ENCODE results near the gene FOXC1. TPM values are rescaled to one million over a fixed set of nuclear protein-coding genes. Genes with fewer than 3 reads are reported as not detected.

Gene FOXC1
- total RNA-seq, 1 donor from 2014 or later = 3.3 TPM

- no peaks in the 10 kb centered on the region for H3K4me1 Mint-ChIP-seq (ENCODE audit: low read depth, unreplicated experiment)
- DNase-seq = no peak
- no peak for TF ChIP-seq CTCF (IDR thresholded peaks at IDR 0.05; ENCODE audit: partially characterized antibody, unreplicated experiment)
- H3K36me3 Mint-ChIP-seq (ENCODE audit: unreplicated experiment) = no peaks in the 10 kb centered on the region
- H3K27ac Mint-ChIP-seq (ENCODE audit: unreplicated experiment) = no peak overlapping the region
- H3K4me3 Mint-ChIP-seq (ENCODE audit: unreplicated experiment) = no peak overlapping the region
- peaks cover 4% of the 10 kb centered on the region for H3K27me3 Mint-ChIP-seq (ENCODE audit: unreplicated experiment)
- H3K9me3 Mint-ChIP-seq (ENCODE audit: unreplicated experiment) = peaks cover 1% of the 10 kb centered on the region
Measured at GRCh38 chr6:1591243-1591642, 18.5 kb upstream of the FOXC1 start.

DNA sequence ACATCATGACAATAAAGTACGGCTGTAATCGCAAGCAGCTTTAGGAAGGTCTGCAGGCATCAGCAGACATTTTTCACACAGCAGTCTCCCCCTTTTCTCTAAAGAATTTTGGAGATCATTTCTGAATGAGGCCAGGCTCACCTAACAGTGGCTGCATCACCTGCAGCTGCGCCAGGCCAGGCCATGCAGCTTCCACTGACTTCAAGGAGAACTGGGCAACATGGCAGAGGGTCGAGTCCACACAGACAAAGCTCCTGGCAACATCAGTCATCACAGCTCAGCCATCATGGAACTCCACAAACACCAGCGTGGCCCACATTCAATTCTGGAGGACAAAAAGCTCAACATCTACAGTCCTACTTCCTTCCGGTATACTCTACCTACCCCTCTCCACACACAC is 17.8 kb upstream of the FOXC1 start:
- H3K9me3 Mint-ChIP-seq (ENCODE audit: unreplicated experiment) = peaks cover 1% of the 10 kb centered on the region
- H3K27ac Mint-ChIP-seq (ENCODE audit: unreplicated experiment) = no peak overlapping the region
- peaks cover 2% of the 10 kb centered on the region for H3K4me1 Mint-ChIP-seq (ENCODE audit: low read depth, unreplicated experiment)
- H3K4me3 Mint-ChIP-seq (ENCODE audit: unreplicated experiment) = no peak overlapping the region
- no peak for DNase-seq
- no peak for TF ChIP-seq CTCF (IDR thresholded peaks at IDR 0.05; ENCODE audit: partially characterized antibody, unreplicated experiment)
- no peaks in the 10 kb centered on the region for H3K36me3 Mint-ChIP-seq (ENCODE audit: unreplicated experiment)
- peaks cover 5% of the 10 kb centered on the region for H3K27me3 Mint-ChIP-seq (ENCODE audit: unreplicated experiment)

- Mint-ChIP-seq H3K27me3 (ENCODE audit: unreplicated experiment) (peaks cover 6% of the 10 kb centered on the region), H3K4me3 (ENCODE audit: unreplicated experiment) (no peak overlapping the region), H3K4me1 (ENCODE audit: low read depth, unreplicated experiment) (peaks cover 5% of the 10 kb centered on the region), H3K27ac (ENCODE audit: unreplicated experiment) (no peak overlapping the region), H3K36me3 (ENCODE audit: unreplicated experiment) (no peaks in the 10 kb centered on the region), H3K9me3 (ENCODE audit: unreplicated experiment) (peaks cover 1% of the 10 kb centered on the region)
- no peak for TF ChIP-seq CTCF (IDR thresholded peaks at IDR 0.05; ENCODE audit: partially characterized antibody, unreplicated experiment)
- no peak for DNase-seq
Measured at GRCh38 chr6:1592852-1593251, 16.9 kb upstream of the FOXC1 start.

- no peaks in the 10 kb centered on the region for H3K36me3 Mint-ChIP-seq (ENCODE audit: unreplicated experiment)
- no peak for DNase-seq
- no peak for TF ChIP-seq CTCF (IDR thresholded peaks at IDR 0.05; ENCODE audit: partially characterized antibody, unreplicated experiment)
- peaks cover 5% of the 10 kb centered on the region for H3K4me1 Mint-ChIP-seq (ENCODE audit: low read depth, unreplicated experiment)
- no peak overlapping the region for H3K27ac Mint-ChIP-seq (ENCODE audit: unreplicated experiment)
- peaks cover 6% of the 10 kb centered on the region for H3K27me3 Mint-ChIP-seq (ENCODE audit: unreplicated experiment)
- no peak overlapping the region for H3K4me3 Mint-ChIP-seq (ENCODE audit: unreplicated experiment)
- H3K9me3 Mint-ChIP-seq (ENCODE audit: unreplicated experiment) = peaks cover 1% of the 10 kb centered on the region
Measured at GRCh38 chr6:1593286-1593957, 16.3 kb upstream of the FOXC1 start.

DNA sequence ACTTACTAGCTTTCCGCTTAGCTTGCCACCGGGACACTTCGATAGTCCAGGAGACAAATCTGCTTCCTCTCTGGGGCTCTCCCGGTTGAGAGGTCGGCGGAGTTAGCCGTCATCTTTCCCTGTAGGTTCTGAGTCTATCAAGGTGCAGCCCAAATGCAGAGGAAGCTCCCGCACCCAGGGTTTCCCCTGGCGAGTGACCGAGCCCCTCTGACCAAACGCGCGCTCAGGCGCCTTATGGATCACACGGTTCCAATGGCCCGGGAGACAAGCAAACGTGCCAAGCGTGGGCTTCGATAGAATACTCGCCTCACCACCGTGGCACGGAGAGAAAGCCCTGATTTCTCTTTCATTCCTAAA is 15.8 kb upstream of the FOXC1 start:
- Mint-ChIP-seq H3K9me3 (ENCODE audit: unreplicated experiment) (peaks cover 1% of the 10 kb centered on the region), H3K27ac (ENCODE audit: unreplicated experiment) (no peak overlapping the region), H3K4me1 (ENCODE audit: low read depth, unreplicated experiment) (peaks cover 5% of the 10 kb centered on the region), H3K36me3 (ENCODE audit: unreplicated experiment) (no peaks in the 10 kb centered on the region), H3K27me3 (ENCODE audit: unreplicated experiment) (peaks cover 6% of the 10 kb centered on the region), H3K4me3 (ENCODE audit: unreplicated experiment) (no peak overlapping the region)
- DNase-seq = no peak
- no peak for TF ChIP-seq CTCF (IDR thresholded peaks at IDR 0.05; ENCODE audit: partially characterized antibody, unreplicated experiment)
